Central memory CD8-positive, alpha-beta T cell (primary cell): ENCODE results near the gene CCT2.

Experiments
- ATAC-seq: fragments of 150-1000 bp; cut with Tn5 transposase; replicated peaks from 2 replicates; pipeline ENCODE4 v1.10.0; 2022; ENCODE audit warnings: mild to moderate bottlenecking, moderate FRiP score, moderate number of reproducible peaks; ENCODE audit not compliant: poor library complexity, severe bottlenecking; ENCODE audit errors: extremely low read depth
- DNase-seq, 2 donors: peaks; one replicate each; pipeline ENCODE4 v3.0.0; 2021; ENCODE audit warnings: low spot score in 2 of 2
- H3K27ac Mint-ChIP-seq: one replicate; pipeline ENCODE4 v1.8.0; 2022; ENCODE audit warnings: low read depth, mild to moderate bottlenecking, moderate library complexity, mixed read lengths
- H3K27me3 Mint-ChIP-seq: one replicate; pipeline ENCODE4 v1.8.0; 2022; ENCODE audit warnings: mixed read lengths
- H3K36me3 Mint-ChIP-seq: one replicate; pipeline ENCODE4 v1.8.0; 2022; ENCODE audit warnings: mild to moderate bottlenecking, moderate library complexity, mixed read lengths; ENCODE audit not compliant: insufficient read depth
- H3K4me1 Mint-ChIP-seq: one replicate; pipeline ENCODE4 v1.8.0; 2022; ENCODE audit warnings: mixed read lengths
- H3K4me3 Mint-ChIP-seq: one replicate; pipeline ENCODE4 v1.8.0; 2022; ENCODE audit warnings: mild to moderate bottlenecking, moderate library complexity, mixed read lengths
- H3K9me3 Mint-ChIP-seq: one replicate; pipeline ENCODE4 v1.8.0; 2022; ENCODE audit warnings: mixed read lengths

The CCT2 gene

GRCh38 chr12:69623970-69624369 is 38.7 kb downstream of the CCT2 start:
- H3K4me1 Mint-ChIP-seq, result no peaks in the 10 kb centered on the region
- H3K4me3 Mint-ChIP-seq, result no peak overlapping the region
- ATAC-seq, result no peak
- no peak for DNase-seq
- no peaks in the 10 kb centered on the region for H3K36me3 Mint-ChIP-seq
- no peak overlapping the region for H3K27ac Mint-ChIP-seq
- H3K27me3 Mint-ChIP-seq, result peaks cover 46% of the 10 kb centered on the region
- H3K9me3 Mint-ChIP-seq, result no peaks in the 10 kb centered on the region

- no peak overlapping the region for H3K4me3 Mint-ChIP-seq
- H3K4me1 Mint-ChIP-seq, result no peaks in the 10 kb centered on the region
- DNase-seq, result no peak
- ATAC-seq, result no peak
- peaks cover 22% of the 10 kb centered on the region for H3K27me3 Mint-ChIP-seq
- no peak overlapping the region for H3K27ac Mint-ChIP-seq
- no peaks in the 10 kb centered on the region for H3K9me3 Mint-ChIP-seq
- no peaks in the 10 kb centered on the region for H3K36me3 Mint-ChIP-seq
Measured at GRCh38 chr12:69627501-69627900, 42.2 kb downstream of the CCT2 start.

- Mint-ChIP-seq H3K4me3 (no peak overlapping the region), H3K27ac (no peak overlapping the region), H3K4me1 (no peaks in the 10 kb centered on the region), H3K36me3 (no peaks in the 10 kb centered on the region), H3K27me3 (peaks cover 12% of the 10 kb centered on the region), H3K9me3 (no peaks in the 10 kb centered on the region)
- ATAC-seq, result no peak
- DNase-seq, result no peak
Measured at GRCh38 chr12:69630191-69630590, 44.9 kb downstream of the CCT2 start.

GRCh38 chr12:69633061-69633460 is 47.8 kb downstream of the CCT2 start:
- no peaks in the 10 kb centered on the region for H3K4me1 Mint-ChIP-seq

GRCh38 chr12:69639400-69640016 is 54.2 kb downstream of the CCT2 start:
- Mint-ChIP-seq H3K4me3 (no peak overlapping the region), H3K9me3 (no peaks in the 10 kb centered on the region), H3K4me1 (peaks cover 4% of the 10 kb centered on the region), H3K27ac (no peak overlapping the region), H3K36me3 (no peaks in the 10 kb centered on the region), H3K27me3 (no peaks in the 10 kb centered on the region)
- peak; percentile 62 for ATAC-seq
- peak; percentile 18 to 34 for DNase-seq

More at GRCh38 chr12:69633061-69633460, 47.8 kb downstream of the CCT2 start:
- ATAC-seq (no peak), DNase-seq (no peak)
- no peak overlapping the region for H3K4me3 Mint-ChIP-seq
- H3K9me3 Mint-ChIP-seq, result no peaks in the 10 kb centered on the region
- H3K27ac Mint-ChIP-seq, result no peak overlapping the region
- H3K36me3 Mint-ChIP-seq, result no peaks in the 10 kb centered on the region
- no peaks in the 10 kb centered on the region for H3K27me3 Mint-ChIP-seq

GRCh38 chr12:69641546-69641945 is 56.3 kb downstream of the CCT2 start:
- Mint-ChIP-seq H3K27me3 (peaks cover 2% of the 10 kb centered on the region), H3K9me3 (no peaks in the 10 kb centered on the region), H3K36me3 (no peaks in the 10 kb centered on the region), H3K4me1 (peaks cover 4% of the 10 kb centered on the region), H3K4me3 (no peak overlapping the region), H3K27ac (no peak overlapping the region)
- no peak for ATAC-seq
- no peak for DNase-seq

- ATAC-seq (no peak), DNase-seq (no peak)
- Mint-ChIP-seq H3K4me1 (peaks cover 4% of the 10 kb centered on the region), H3K27ac (no peak overlapping the region), H3K27me3 (peaks cover 12% of the 10 kb centered on the region), H3K4me3 (no peak overlapping the region), H3K36me3 (no peaks in the 10 kb centered on the region), H3K9me3 (no peaks in the 10 kb centered on the region)
Measured at GRCh38 chr12:69642531-69642930, 57.3 kb downstream of the CCT2 start.

GRCh38 chr12:69644511-69644910 is 59.3 kb downstream of the CCT2 start:
- H3K36me3 Mint-ChIP-seq, result no peaks in the 10 kb centered on the region
- peaks cover 25% of the 10 kb centered on the region for H3K27me3 Mint-ChIP-seq
- H3K27ac Mint-ChIP-seq, result no peak overlapping the region
- H3K4me3 Mint-ChIP-seq, result no peak overlapping the region
- ATAC-seq, result no peak
- no peak for DNase-seq
- peaks cover 1% of the 10 kb centered on the region for H3K4me1 Mint-ChIP-seq
- H3K9me3 Mint-ChIP-seq, result no peaks in the 10 kb centered on the region

- no peak overlapping the region for H3K4me3 Mint-ChIP-seq
- H3K9me3 Mint-ChIP-seq, result no peaks in the 10 kb centered on the region
- no peaks in the 10 kb centered on the region for H3K36me3 Mint-ChIP-seq
- H3K27me3 Mint-ChIP-seq, result peaks cover 30% of the 10 kb centered on the region
- DNase-seq, result no peak
- no peak for ATAC-seq
- no peaks in the 10 kb centered on the region for H3K4me1 Mint-ChIP-seq
- H3K27ac Mint-ChIP-seq, result no peak overlapping the region
Measured at GRCh38 chr12:69645031-69645430, 59.8 kb downstream of the CCT2 start.

GRCh38 chr12:69647178-69647577 is 61.9 kb downstream of the CCT2 start:
- H3K27me3 Mint-ChIP-seq, result peaks cover 42% of the 10 kb centered on the region
- DNase-seq (no peak), ATAC-seq (no peak)
- H3K4me3 Mint-ChIP-seq, result no peak overlapping the region
- no peaks in the 10 kb centered on the region for H3K36me3 Mint-ChIP-seq
- H3K4me1 Mint-ChIP-seq, result no peaks in the 10 kb centered on the region
- H3K27ac Mint-ChIP-seq, result no peak overlapping the region
- no peaks in the 10 kb centered on the region for H3K9me3 Mint-ChIP-seq

GRCh38 chr12:69648476-69648875 is 63.2 kb downstream of the CCT2 start:
- Mint-ChIP-seq H3K27me3 (peaks cover 51% of the 10 kb centered on the region), H3K9me3 (no peaks in the 10 kb centered on the region), H3K36me3 (no peaks in the 10 kb centered on the region), H3K27ac (no peak overlapping the region), H3K4me3 (no peak overlapping the region), H3K4me1 (no peaks in the 10 kb centered on the region)
- ATAC-seq, result no peak
- no peak for DNase-seq

- Mint-ChIP-seq H3K4me1 (no peaks in the 10 kb centered on the region), H3K27me3 (peaks cover 51% of the 10 kb centered on the region), H3K27ac (no peak overlapping the region), H3K9me3 (no peaks in the 10 kb centered on the region), H3K36me3 (no peaks in the 10 kb centered on the region), H3K4me3 (no peak overlapping the region)
- no peak for DNase-seq
- ATAC-seq, result no peak
Measured at GRCh38 chr12:69649529-69649928, 64.3 kb downstream of the CCT2 start.
